Measurements from ENCODE around the gene ARID3B. TPM values are rescaled to one million over a fixed set of nuclear protein-coding genes. Genes with fewer than 3 reads are reported as not detected.

Gene ARID3B
- total and polyA plus RNA-seq, 2 of the 13 experiments (the other 11 are each of a cell fraction or from before 2014, with no cell fraction given), result 5.3 to 12.8 TPM

DNA sequence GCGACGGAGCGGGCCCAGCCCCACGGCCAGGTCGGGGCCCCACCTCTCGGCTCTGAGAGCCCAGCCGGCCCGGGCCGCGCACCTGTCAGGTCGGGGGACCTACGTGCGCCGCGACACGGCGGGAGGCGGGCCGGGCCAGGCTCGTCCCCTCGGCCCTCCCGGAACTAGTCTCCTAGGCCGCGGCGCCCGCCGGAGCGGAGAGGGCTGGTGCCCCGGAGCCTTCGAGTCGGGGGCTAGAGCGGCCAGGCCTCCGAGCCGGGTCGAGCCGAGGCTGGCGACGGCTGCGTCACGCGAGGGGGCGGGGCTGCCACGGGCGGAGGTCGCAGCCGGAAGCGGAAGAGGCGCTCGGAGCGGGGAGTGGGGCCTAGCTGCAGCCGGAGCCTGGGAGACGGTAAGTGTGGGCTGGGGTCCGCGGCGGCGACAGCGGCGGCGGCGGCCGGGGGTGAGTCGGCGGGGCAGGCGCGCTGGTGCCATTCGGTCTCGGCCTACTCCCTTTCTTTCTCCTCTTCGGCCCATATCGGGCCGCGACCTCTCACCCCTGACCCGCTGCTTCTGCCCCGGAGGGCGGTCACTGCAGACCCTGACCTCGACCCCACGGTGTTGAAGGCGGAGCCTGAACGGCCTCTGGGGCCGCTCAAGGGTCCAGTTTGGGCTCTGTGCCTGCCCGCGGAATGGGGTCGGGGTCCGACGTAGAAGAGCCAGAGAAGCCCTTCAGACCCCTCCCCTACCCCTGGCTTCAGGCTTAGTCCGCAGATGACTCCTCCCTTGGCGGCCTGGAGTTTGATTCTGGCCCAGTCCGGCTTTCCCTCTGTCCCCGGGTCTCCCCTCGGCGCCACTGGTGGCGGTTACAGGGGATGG lies 74.7 kb downstream of the ARID3B start, which contains the start of gene CLK3 (continued):
- TF ChIP-seq YEATS2 (CRISPR knock-in tag; IDR thresholded peaks at IDR 0.05; ENCODE audit: borderline replicate concordance), result no peak; the same call in none of the 2 replicates
- TF ChIP-seq HNF4G (IDR thresholded peaks at IDR 0.05; ENCODE audit: borderline replicate concordance, low read depth, low read length), result no peak; the same call in 1 of the 2 replicates
- TF ChIP-seq HNF4G (CRISPR knock-in tag; IDR thresholded peaks at IDR 0.05; ENCODE audit: borderline replicate concordance, low read depth), result no peak; the same call in none of the 2 replicates
- peak; percentile 95 for TF ChIP-seq KAT8 (CRISPR knock-in tag; IDR thresholded peaks at IDR 0.05)
- TF ChIP-seq MXD4 (CRISPR knock-in tag; IDR thresholded peaks at IDR 0.05), result peak; percentile 73
- no peak; the same call in none of the 2 replicates for TF ChIP-seq ZNF274 (CRISPR knock-in tag; IDR thresholded peaks at IDR 0.05)
- TF ChIP-seq U2AF2 (IDR thresholded peaks at IDR 0.05; ENCODE audit: low read depth, low read length), result no peak
- no peak for TF ChIP-seq ZNF576 (CRISPR knock-in tag; IDR thresholded peaks at IDR 0.05)
- peak; percentile 33; the same call in 1 of the 2 replicates for TF ChIP-seq AHR (CRISPR knock-in tag; IDR thresholded peaks at IDR 0.05)
- TF ChIP-seq, protein P1, sequence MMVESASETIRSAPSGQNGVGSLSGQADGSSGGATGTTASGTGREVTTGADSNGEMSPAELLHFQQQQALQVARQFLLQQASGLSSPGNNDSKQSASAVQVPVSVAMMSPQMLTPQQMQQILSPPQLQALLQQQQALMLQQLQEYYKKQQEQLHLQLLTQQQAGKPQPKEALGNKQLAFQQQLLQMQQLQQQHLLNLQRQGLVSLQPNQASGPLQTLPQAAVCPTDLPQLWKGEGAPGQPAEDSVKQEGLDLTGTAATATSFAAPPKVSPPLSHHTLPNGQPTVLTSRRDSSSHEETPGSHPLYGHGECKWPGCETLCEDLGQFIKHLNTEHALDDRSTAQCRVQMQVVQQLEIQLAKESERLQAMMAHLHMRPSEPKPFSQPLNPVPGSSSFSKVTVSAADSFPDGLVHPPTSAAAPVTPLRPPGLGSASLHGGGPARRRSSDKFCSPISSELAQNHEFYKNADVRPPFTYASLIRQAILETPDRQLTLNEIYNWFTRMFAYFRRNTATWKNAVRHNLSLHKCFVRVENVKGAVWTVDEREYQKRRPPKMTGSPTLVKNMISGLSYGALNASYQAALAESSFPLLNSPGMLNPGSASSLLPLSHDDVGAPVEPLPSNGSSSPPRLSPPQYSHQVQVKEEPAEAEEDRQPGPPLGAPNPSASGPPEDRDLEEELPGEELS (CRISPR knock-in tag; IDR thresholded peaks at IDR 0.05), result peak; percentile 61; the same call in 1 of the 2 replicates
- TF ChIP-seq, protein P2, sequence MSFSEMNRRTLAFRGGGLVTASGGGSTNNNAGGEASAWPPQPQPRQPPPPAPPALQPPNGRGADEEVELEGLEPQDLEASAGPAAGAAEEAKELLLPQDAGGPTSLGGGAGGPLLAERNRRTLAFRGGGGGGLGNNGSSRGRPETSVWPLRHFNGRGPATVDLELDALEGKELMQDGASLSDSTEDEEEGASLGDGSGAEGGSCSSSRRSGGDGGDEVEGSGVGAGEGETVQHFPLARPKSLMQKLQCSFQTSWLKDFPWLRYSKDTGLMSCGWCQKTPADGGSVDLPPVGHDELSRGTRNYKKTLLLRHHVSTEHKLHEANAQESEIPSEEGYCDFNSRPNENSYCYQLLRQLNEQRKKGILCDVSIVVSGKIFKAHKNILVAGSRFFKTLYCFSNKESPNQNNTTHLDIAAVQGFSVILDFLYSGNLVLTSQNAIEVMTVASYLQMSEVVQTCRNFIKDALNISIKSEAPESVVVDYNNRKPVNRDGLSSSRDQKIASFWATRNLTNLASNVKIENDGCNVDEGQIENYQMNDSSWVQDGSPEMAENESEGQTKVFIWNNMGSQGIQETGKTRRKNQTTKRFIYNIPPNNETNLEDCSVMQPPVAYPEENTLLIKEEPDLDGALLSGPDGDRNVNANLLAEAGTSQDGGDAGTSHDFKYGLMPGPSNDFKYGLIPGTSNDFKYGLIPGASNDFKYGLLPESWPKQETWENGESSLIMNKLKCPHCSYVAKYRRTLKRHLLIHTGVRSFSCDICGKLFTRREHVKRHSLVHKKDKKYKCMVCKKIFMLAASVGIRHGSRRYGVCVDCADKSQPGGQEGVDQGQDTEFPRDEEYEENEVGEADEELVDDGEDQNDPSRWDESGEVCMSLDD (CRISPR knock-in tag; IDR thresholded peaks at IDR 0.05; ENCODE audit: borderline replicate concordance), result 0 out of 2 replicates have a peak, but pooled peaks have one; percentile 11
- peak; percentile 87 for TF ChIP-seq ARNTL (CRISPR knock-in tag; IDR thresholded peaks at IDR 0.05)
- no peak for TF ChIP-seq SMAD3 (CRISPR knock-in tag; IDR thresholded peaks at IDR 0.05)
- peak; percentile 98 for TF ChIP-seq HDAC1 (CRISPR knock-in tag; IDR thresholded peaks at IDR 0.05)
- TF ChIP-seq ZNF577 (CRISPR knock-in tag; IDR thresholded peaks at IDR 0.05; ENCODE audit: borderline replicate concordance, low read depth), result no peak

Measured in HepG2 (cell line).